ENCODE data around the gene ENGASE.

Gene ENGASE

GRCh38 chr17:79079421-79080200 lies 5.0 kb downstream of the ENGASE start:
- no peak for DNase-seq (ENCODE audit: low read depth, low spot score)

GRCh38 chr17:79080349-79080748 lies 5.7 kb downstream of the ENGASE start:
- no peak for DNase-seq (ENCODE audit: low read depth, low spot score)

GRCh38 chr17:79080761-79081290 lies 6.2 kb downstream of the ENGASE start:
- no peak for DNase-seq (ENCODE audit: low read depth, low spot score)

- no peak for DNase-seq (ENCODE audit: low read depth, low spot score)
Observed at GRCh38 chr17:79081571-79082276, 7.1 kb downstream of the ENGASE start.

- DNase-seq (ENCODE audit: low read depth, low spot score): no peak
Observed at GRCh38 chr17:79082311-79083190, 7.9 kb downstream of the ENGASE start.

GRCh38 chr17:79083191-79083971 lies 8.8 kb downstream of the ENGASE start:
- no peak for DNase-seq (ENCODE audit: low read depth, low spot score)

GRCh38 chr17:79084291-79085153 lies 9.9 kb downstream of the ENGASE start:
- DNase-seq (ENCODE audit: low read depth, low spot score): no peak

- no peak for DNase-seq (ENCODE audit: low read depth, low spot score)
Observed at GRCh38 chr17:79085154-79085920, 10.7 kb downstream of the ENGASE start.

- DNase-seq (ENCODE audit: low read depth, low spot score): no peak
Observed at GRCh38 chr17:79085921-79086551, 11.4 kb downstream of the ENGASE start.

- DNase-seq (ENCODE audit: low read depth, low spot score): no peak
Observed at GRCh38 chr17:79086609-79087427, 12.2 kb downstream of the ENGASE start.

GRCh38 chr17:79087428-79088143 lies 13.0 kb downstream of the ENGASE start:
- no peak for DNase-seq (ENCODE audit: low read depth, low spot score)

GRCh38 chr17:79088247-79088996 lies 13.8 kb downstream of the ENGASE start:
- no peak for DNase-seq (ENCODE audit: low read depth, low spot score)

GRCh38 chr17:79088997-79089328 lies 14.3 kb downstream of the ENGASE start:
- DNase-seq (ENCODE audit: low read depth, low spot score): no peak

GRCh38 chr17:79089720-79090442 lies 15.3 kb downstream of the ENGASE start:
- DNase-seq (ENCODE audit: low read depth, low spot score): no peak

GRCh38 chr17:79090443-79091225 lies 16.0 kb downstream of the ENGASE start:
- no peak for DNase-seq (ENCODE audit: low read depth, low spot score)

Data from iPS DF 19.7 (cell line).